OCI-LY1 (cell line): ENCODE data around the gene NPHP1.

Source experiments
- H2AFZ ChIP-seq: fragments of 200-600 bp; sonication (generic), shearing (Covaris generic); 2 replicates; pipeline ENCODE4 v1.6.0; 2014; ENCODE audit warnings: antibody characterized with exemption, mild to moderate bottlenecking, low read length
- H3F3A ChIP-seq: fragments of 200-600 bp; sonication (generic), shearing (Covaris generic); 2 replicates; pipeline ENCODE4 v1.6.0; 2014; ENCODE audit warnings: mild to moderate bottlenecking, antibody characterized with exemption, low read length, moderate library complexity; ENCODE audit not compliant: insufficient read depth
- H3K27ac ChIP-seq: fragments of 200-600 bp; sonication (generic); 2 replicates; pipeline ENCODE4 v1.5.1; 2014; ENCODE audit warnings: low read length, mixed run types, mild to moderate bottlenecking, low read depth; ENCODE audit not compliant: poor library complexity, severe bottlenecking
- H3K27me3 ChIP-seq: fragments of 200-600 bp; sonication (generic); 2 replicates; pipeline ENCODE4 v1.6.0; 2014; ENCODE audit warnings: antibody characterized with exemption, mild to moderate bottlenecking, low read length, moderate library complexity; ENCODE audit not compliant: insufficient read depth
- H3K36me3 ChIP-seq: fragments of 200-600 bp; sonication (generic); 2 replicates; pipeline ENCODE4 v1.6.1; 2014; ENCODE audit warnings: mild to moderate bottlenecking, antibody characterized with exemption, low read length, moderate library complexity, mixed read lengths; ENCODE audit not compliant: insufficient read depth
- H3K4me1 ChIP-seq: fragments of 200-600 bp; sonication (generic); 2 replicates; pipeline ENCODE4 v1.5.1; 2014; ENCODE audit warnings: mild to moderate bottlenecking, low read length, moderate library complexity; ENCODE audit not compliant: insufficient read depth, severe bottlenecking
- H3K4me2 ChIP-seq: fragments of 200-600 bp; sonication (generic), shearing (Covaris generic); 2 replicates; pipeline ENCODE4 v1.6.1; 2014; ENCODE audit warnings: low read length
- H3K4me3 ChIP-seq: fragments of 200-600 bp; sonication (generic); 2 replicates; pipeline ENCODE4 v1.5.1; 2014; ENCODE audit warnings: low read length, low read depth, mild to moderate bottlenecking, mixed read lengths; ENCODE audit not compliant: poor library complexity, severe bottlenecking
- H3K79me2 ChIP-seq: fragments of 200-600 bp; shearing (Covaris generic); 2 replicates; pipeline ENCODE4 v1.6.1; 2016; ENCODE audit warnings: mixed run types, low read length, mixed read lengths; ENCODE audit not compliant: insufficient read depth
- H3K9ac ChIP-seq: fragments of 200-600 bp; sonication (generic), shearing (Covaris generic); 2 replicates; pipeline ENCODE4 v1.6.1; 2014; ENCODE audit warnings: mild to moderate bottlenecking, low read length, mixed read lengths
- H3K9me2 ChIP-seq: fragments of 200-600 bp; sonication (generic), shearing (Covaris generic); 2 replicates; pipeline ENCODE4 v1.6.1; 2014; ENCODE audit warnings: low read depth, mild to moderate bottlenecking, low read length, mixed read lengths
- H3K9me3 ChIP-seq: fragments of 200-600 bp; shearing (Covaris generic); 2 replicates; pipeline ENCODE4 v1.6.1; 2014; ENCODE audit warnings: low read length, mixed read lengths
- H4K20me1 ChIP-seq: fragments of 200-600 bp; sonication (generic), shearing (Covaris generic); 2 replicates; pipeline ENCODE4 v1.6.0; 2016; ENCODE audit warnings: mild to moderate bottlenecking, low read length; ENCODE audit not compliant: insufficient read depth
- CTCF ChIP-seq: fragments of 200-600 bp; sonication (generic), shearing (Covaris generic); IDR thresholded peaks from 2 replicates; pipeline ENCODE4 v1.5.1; 2017; ENCODE audit warnings: mild to moderate bottlenecking, antibody characterized with exemption, low read length, moderate library complexity, mixed read lengths
- EZH2 ChIP-seq: fragments of 200-600 bp; sonication (generic), shearing (Covaris generic); IDR thresholded peaks from 2 replicates; pipeline ENCODE4 v1.8.0; 2017; ENCODE audit warnings: borderline replicate concordance, mixed run types, mild to moderate bottlenecking, antibody characterized with exemption, low read length, moderate library complexity, mixed read lengths

NPHP1 gene

GRCh38 chr2:110105183-110105582 lies 99.6 kb downstream of the NPHP1 start:
- H4K20me1 ChIP-seq, result no peaks in the 10 kb centered on the region
- H3K36me3 ChIP-seq, result no peaks in the 10 kb centered on the region
- no peak overlapping the region for H3K4me3 ChIP-seq
- H3K9me2 ChIP-seq, result no peaks in the 10 kb centered on the region
- H3F3A ChIP-seq, result no peaks in the 10 kb centered on the region
- H2AFZ ChIP-seq, result no peak overlapping the region
- no peak overlapping the region for H3K9ac ChIP-seq
- H3K9me3 ChIP-seq, result no peaks in the 10 kb centered on the region
- H3K4me2 ChIP-seq, result no peak overlapping the region
- no peak overlapping the region for H3K27ac ChIP-seq
- H3K79me2 ChIP-seq, result no peaks in the 10 kb centered on the region
- H3K27me3 ChIP-seq, result no peaks in the 10 kb centered on the region
- H3K4me1 ChIP-seq, result no peaks in the 10 kb centered on the region
- TF ChIP-seq EZH2, result no peak
- no peak for TF ChIP-seq CTCF

- Histone ChIP-seq H3F3A (no peaks in the 10 kb centered on the region), H4K20me1 (no peaks in the 10 kb centered on the region), H3K27me3 (no peaks in the 10 kb centered on the region), H3K79me2 (no peaks in the 10 kb centered on the region), H2AFZ (no peak overlapping the region), H3K27ac (no peak overlapping the region), H3K4me2 (no peak overlapping the region), H3K4me1 (no peaks in the 10 kb centered on the region), H3K9ac (no peak overlapping the region), H3K9me2 (no peaks in the 10 kb centered on the region), H3K4me3 (no peak overlapping the region), H3K9me3 (no peaks in the 10 kb centered on the region), H3K36me3 (no peaks in the 10 kb centered on the region)
- TF ChIP-seq CTCF (no peak), EZH2 (no peak)
Observed at GRCh38 chr2:110104025-110104771, 100.6 kb downstream of the NPHP1 start.

GRCh38 chr2:110103061-110103961 lies 101.5 kb downstream of the NPHP1 start:
- Histone ChIP-seq H2AFZ (no peak overlapping the region), H3K9me2 (no peaks in the 10 kb centered on the region), H3K9ac (no peak overlapping the region), H3K4me1 (no peaks in the 10 kb centered on the region), H3K36me3 (no peaks in the 10 kb centered on the region), H4K20me1 (no peaks in the 10 kb centered on the region), H3K27me3 (no peaks in the 10 kb centered on the region), H3K79me2 (no peaks in the 10 kb centered on the region), H3K9me3 (no peaks in the 10 kb centered on the region), H3K27ac (no peak overlapping the region), H3F3A (no peaks in the 10 kb centered on the region), H3K4me2 (no peak overlapping the region), H3K4me3 (no peak overlapping the region)
- no peak for TF ChIP-seq CTCF
- no peak for TF ChIP-seq EZH2
